ENCODE results near the gene ADCK1. TPM values are rescaled to one million over a fixed set of nuclear protein-coding genes. Genes with fewer than 3 reads are reported as not detected.
A peak's percentile ranks its signal among the peaks of the same experiment; 100 is the strongest.

Gene ADCK1
- total and polyA plus RNA-seq, 9 of the 15 experiments (the other 6 are each of a cell fraction or from before 2014, with no cell fraction given) = 2.8 to 8.9 (median 4.3) TPM

DNA sequence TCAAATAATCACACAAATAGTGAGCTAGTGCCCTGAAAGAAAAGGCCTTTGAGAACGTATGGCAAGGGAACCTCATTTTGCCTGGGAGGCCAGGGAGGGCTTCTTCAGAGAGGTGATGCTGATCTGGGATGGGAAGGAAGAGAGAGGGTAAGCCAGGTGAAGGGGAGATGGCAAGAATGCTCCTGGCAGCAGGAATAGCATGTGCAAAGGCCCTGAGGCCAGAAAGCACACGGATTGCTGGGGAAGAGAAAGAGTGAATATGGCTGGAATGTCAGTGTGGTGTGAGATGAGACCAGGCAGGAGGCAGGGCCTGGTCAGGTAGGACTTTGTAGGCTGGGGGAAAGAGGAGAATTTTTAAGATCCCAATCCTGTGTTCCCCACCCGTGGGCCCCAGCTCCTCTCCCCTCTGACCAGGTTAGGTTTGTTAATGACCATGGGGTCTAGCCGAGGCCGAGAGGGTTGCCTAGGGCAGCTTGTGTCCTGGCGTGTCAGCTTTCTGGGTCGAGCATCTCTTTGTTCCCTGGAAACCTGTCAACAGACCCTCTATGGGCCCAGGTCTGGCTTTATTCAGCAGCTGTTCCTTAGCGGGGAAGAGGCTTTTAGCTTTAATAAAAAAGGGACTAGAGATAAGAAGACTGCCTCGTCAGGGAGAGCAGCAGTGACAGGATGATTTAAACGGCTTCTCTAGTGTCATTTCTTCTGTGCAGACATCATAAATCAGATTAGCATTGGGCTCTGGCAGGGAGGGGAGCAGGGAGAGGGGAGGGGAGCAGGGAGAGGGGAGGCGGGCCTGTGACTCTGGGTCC lies 123.4 kb downstream of the ADCK1 start (continued):
- TF ChIP-seq, protein P1, sequence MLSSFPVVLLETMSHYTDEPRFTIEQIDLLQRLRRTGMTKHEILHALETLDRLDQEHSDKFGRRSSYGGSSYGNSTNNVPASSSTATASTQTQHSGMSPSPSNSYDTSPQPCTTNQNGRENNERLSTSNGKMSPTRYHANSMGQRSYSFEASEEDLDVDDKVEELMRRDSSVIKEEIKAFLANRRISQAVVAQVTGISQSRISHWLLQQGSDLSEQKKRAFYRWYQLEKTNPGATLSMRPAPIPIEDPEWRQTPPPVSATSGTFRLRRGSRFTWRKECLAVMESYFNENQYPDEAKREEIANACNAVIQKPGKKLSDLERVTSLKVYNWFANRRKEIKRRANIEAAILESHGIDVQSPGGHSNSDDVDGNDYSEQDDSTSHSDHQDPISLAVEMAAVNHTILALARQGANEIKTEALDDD (IDR thresholded peaks at IDR 0.05) = peak; percentile 50; the same call in 1 of the 2 replicates
- no peak for TF ChIP-seq FOXP1 (CRISPR knock-in tag; IDR thresholded peaks at IDR 0.05)
- TF ChIP-seq SMARCA5 (IDR thresholded peaks at IDR 0.05) = peak; percentile 99
- peak; percentile 80 for TF ChIP-seq CHD4 (IDR thresholded peaks at IDR 0.05; ENCODE audit: insufficient read depth, insufficient replicate concordance, low read depth, low read length, poor library complexity, severe bottlenecking)
- peak; percentile 28 to 57; a peak in 1 of 4 replicates for TF ChIP-seq MAZ (CRISPR knock-in tag; conservative IDR thresholded peaks at IDR 0.05 in 1 of 2, IDR thresholded peaks at IDR 0.05 in 1 of 2)
- TF ChIP-seq, protein P2, sequence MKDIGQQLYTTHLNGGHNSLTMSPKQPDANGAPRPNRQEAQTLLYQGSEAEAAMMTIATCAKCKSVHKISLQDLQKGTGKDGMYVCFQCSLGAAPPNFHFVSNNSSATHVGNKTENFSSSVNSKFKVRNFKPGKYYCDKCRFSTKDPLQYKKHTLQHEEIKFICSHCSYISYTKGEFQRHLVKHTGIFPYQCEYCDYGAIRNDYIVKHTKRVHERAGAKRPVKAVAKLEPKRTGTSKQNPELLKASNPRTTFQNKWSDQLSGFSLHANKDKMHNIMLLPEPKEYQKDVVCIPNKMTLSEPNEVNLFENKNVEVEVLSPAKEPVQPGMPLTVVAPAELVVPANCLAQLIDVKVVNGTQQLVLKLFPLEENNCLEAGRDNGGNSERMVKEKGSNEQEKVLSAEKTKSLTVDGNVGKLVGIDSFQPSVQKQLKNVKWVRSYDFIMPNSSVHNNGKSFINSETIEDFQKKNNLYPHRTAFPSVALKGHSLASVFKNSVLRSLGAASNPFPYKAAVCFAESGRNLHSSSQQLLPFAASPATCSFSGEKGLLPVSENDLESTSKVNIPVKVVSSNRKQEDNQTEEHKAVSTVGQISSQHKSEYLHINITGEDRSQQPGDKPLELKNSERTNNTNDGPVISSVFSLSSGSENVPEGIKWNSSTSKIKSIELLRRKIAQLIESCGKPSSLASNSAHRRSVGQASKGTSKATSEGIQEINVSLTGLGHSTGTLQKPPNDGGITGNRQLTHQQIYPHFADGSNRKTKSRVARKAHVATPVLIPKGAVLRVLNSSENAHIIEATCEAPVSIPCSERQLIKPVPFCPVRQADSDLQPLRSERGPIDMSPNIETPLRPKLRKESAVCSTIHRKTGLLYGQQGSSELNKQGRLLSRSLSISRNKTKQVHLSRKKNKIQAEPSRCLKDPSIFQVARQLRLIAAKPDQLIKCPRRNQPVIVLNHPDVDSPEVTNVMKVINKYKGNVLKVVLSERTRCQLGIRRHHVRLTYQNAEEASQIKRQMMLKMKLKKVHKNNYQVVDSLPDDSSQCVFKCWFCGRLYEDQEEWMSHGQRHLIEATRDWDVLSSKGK (CRISPR knock-in tag; IDR thresholded peaks at IDR 0.05) = no peak
- TF ChIP-seq GATAD2A (IDR thresholded peaks at IDR 0.05) = peak; percentile 53; the same call in 1 of the 2 replicates
- peak; percentile 57; the same call in 1 of the 2 replicates for TF ChIP-seq ATF7 (IDR thresholded peaks at IDR 0.05)
- TF ChIP-seq, protein P3, sequence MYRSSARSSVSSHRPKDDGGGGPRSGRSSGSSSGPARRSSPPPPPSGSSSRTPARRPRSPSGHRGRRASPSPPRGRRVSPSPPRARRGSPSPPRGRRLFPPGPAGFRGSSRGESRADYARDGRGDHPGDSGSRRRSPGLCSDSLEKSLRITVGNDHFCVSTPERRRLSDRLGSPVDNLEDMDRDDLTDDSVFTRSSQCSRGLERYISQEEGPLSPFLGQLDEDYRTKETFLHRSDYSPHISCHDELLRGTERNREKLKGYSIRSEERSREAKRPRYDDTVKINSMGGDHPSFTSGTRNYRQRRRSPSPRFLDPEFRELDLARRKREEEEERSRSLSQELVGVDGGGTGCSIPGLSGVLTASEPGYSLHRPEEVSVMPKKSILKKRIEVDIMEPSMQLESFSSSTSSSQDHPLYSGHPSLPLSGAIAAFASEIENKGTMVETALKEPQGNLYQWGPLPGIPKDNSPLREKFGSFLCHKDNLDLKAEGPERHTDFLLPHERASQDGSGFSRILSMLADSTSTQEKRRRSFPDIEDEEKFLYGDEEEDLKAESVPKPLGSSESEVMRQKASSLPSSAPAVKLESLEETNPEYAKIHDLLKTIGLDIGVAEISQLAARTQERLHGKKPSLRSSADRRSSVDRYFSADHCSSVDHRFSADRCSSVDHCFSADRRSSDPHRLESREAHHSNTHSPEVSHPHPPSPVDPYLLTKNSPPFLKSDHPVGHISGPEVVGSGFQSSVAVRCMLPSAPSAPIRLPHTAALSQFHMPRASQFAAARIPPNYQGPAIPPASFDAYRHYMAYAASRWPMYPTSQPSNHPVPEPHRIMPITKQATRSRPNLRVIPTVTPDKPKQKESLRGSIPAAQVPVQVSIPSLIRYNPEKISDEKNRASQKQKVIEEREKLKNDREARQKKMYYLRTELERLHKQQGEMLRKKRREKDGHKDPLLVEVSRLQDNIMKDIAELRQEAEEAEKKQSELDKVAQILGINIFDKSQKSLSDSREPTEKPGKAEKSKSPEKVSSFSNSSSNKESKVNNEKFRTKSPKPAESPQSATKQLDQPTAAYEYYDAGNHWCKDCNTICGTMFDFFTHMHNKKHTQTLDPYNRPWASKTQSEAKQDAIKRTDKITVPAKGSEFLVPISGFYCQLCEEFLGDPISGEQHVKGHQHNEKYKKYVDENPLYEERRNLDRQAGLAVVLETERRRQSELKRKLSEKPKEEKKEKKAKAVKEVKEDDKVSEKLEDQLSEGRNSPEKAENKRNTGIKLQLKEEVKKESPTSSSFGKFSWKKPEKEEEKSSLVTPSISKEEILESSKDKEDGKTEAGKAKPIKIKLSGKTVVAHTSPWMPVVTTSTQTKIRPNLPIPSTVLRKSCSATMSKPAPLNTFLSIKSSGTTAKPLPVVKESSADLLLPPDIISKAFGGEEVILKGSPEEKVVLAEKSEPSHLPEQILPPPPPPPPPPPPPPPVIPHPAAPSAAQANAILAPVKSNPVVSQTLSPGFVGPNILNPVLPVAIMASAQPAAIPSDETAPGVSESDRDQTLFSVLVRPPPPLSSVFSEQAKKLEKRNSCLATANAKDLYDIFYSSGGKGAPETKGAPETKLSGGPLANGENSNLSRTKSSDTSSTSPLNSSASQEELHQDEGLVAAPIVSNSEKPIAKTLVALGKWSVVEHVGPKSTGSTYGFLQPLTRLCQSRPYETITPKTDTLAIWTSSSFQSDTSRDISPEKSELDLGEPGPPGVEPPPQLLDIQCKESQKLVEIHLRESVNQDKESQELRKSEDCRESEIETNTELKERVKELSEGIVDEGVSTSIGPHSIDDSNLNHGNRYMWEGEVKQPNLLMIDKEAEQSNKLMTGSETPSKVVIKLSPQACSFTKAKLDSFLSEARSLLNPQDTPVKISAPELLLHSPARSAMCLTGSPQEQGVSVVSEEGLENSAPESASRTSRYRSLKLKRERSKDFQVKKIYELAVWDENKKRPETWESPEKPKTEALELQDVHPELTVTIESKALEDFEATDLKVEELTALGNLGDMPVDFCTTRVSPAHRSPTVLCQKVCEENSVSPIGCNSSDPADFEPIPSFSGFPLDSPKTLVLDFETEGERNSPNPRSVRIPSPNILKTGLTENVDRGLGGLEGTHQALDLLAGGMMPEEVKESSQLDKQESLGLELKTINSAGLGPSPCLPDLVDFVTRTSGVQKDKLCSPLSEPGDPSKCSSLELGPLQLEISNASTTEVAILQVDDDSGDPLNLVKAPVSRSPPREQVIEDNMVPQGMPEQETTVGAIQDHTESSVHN (IDR thresholded peaks at IDR 0.05; ENCODE audit: borderline replicate concordance in 1 of 2, low read depth in 1 of 2) = peak in 1 of 2 experiments; percentile 50; a peak in 1 of 4 replicates
- peak; percentile 79 for TF ChIP-seq HDAC2 (IDR thresholded peaks at IDR 0.05)
- peak; percentile 21 for TF ChIP-seq TBP (optimal IDR thresholded peaks at IDR 0.05; ENCODE audit: low read depth, low read length)
- peak; percentile 81 to 91 for TF ChIP-seq KDM1A (IDR thresholded peaks at IDR 0.05)
- 0 out of 2 replicates have a peak, but pooled peaks have one; percentile 34 for TF ChIP-seq CBX1 (IDR thresholded peaks at IDR 0.05; ENCODE audit: low read depth)
- TF ChIP-seq TRIM24 (IDR thresholded peaks at IDR 0.05) = 0 out of 4 replicates have a peak, but pooled peaks of 1 of the 2 experiments have one; percentile 29
- peak; percentile 55 for TF ChIP-seq MAFG (tag; conservative IDR thresholded peaks at IDR 0.05)

All from K562 (cell line).